Femur (tissue), 1 donor: ENCODE measurements around the gene RAB1B.

Source experiments
- DNase-seq: peaks from one replicate; pipeline ENCODE4 v3.0.0-alpha.2; 2017

RAB1B gene

GRCh38 chr11:66268244-66268951 is at the start of gene RAB1B:
TSS of gene RAB1B (plus strand) at chr11:66268639. CDS start at chr11:66268680, 41 bp downstream.
- DNase-seq, result peak; percentile 100

DNA sequence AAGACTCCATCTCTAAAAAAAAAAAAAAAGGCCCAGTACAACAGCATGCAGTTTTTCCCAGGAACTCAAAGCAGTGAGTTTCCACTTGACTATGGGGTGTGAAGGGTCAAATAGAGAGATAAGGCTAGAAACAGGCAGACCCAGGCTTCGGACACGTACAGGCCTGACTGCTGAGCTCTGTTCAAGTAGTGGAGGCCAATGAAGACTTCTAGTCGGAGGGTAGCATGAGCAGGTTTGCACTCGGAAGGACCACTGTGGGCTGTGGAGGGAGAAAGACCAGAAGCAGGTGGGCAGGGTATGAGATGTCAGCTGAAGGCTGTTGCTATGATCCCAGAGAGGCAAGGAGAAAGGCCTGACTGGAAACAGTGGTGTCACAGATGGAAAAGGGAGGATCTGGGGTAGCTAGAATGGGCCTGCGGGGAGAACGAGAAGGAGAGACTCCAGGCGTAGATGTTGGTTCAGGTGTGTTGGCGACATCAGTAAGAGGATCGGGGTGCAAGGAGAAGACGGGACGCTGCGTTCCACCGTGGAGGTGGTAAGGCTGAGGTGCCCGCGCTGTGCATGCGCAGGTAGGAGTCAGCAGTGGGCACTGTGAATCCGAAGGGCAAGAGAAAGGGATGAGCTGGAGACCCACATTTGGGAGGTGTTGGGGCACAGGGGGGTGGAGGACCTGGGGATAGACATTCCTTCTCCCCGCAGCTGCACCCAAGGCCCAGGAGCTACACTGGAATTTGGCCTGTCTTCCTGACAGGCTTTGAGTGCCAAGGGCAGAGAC is 49.4 kb upstream of the RAB1B start:
- no peak for DNase-seq

- no peak for DNase-seq
Measured at GRCh38 chr11:66219846-66220565, 48.4 kb upstream of the RAB1B start.

DNA sequence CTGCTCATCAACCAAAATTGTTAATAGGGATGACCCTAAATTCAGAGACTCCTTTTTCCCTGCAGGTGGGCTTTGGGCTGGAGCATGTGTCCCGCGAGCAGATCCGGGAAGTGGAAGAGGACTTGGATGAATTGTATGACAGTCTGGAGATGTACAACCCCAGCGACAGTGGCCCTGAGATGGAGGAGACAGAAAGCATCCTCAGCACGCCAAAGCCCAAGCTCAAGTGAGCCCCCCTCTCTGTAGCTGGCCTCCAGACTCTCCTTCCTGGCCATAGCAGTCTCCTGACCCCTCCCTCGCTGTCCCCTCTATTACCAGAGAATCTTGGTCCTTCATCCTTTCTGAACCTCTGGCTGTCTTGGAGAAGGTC is 47.9 kb upstream of the RAB1B start:
- no peak for DNase-seq

DNA sequence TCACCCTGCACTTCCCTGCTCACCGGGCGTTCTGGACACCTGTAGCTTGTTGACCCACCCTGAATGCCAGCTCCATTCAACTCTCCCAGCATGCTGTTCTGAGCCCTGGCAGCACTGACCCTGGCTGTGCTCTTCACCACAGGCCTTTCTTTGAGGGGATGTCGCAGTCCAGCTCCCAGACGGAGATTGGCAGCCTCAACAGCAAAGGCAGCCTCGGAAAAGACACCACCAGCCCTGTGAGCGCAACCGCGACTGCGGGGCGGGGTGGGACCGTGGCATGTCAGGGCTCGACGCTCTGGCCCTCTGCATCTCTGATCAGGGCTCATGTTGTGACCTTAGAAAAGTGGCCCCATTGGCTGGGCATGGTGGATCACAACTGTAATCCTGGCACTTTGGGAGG is 47.4 kb upstream of the RAB1B start:
- DNase-seq, result no peak

- no peak for DNase-seq
Measured at GRCh38 chr11:66221726-66222236, 46.7 kb upstream of the RAB1B start.

DNA sequence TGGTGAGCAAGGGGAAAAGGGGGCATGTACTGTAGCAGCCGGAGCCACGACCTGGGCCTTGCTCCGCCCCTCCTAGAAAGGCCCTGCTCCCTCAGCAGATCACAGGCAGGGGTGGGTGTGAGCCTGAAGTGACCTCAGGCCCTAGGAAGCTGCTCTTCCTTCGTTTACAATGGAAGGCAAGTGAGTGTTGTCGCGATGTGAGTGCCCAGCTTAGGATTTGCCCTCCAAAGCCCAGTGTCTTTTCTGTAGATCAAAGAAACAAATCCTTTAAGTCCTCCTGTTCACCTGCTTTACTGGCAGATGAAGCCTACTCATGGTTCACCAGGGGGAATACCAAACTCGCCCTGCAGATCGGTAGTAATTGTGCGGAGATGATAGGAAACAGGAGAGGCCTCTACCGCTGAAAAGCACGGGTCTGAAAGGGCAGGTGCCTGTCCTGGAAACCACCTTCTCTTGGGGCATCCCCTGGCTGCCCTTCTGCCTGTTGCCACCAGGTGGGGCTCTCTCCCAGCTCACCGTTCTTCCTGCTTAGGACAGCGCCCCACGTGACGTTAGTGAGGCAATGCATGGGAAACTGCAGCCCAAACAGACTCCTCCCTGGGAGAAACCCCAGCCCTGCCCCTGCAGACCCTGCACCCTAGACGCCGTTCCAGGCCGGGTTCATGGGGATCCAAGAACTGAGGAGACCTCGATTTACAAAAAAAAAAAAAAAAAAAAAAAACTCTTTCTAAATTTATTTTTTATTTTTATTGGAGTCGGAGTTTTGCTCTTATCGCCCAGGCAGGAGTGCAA is 45.9 kb upstream of the RAB1B start:
- peak; percentile 91 for DNase-seq

- peak; percentile 3 for DNase-seq
Measured at GRCh38 chr11:66224226-66224855, 44.1 kb upstream of the RAB1B start.

DNA sequence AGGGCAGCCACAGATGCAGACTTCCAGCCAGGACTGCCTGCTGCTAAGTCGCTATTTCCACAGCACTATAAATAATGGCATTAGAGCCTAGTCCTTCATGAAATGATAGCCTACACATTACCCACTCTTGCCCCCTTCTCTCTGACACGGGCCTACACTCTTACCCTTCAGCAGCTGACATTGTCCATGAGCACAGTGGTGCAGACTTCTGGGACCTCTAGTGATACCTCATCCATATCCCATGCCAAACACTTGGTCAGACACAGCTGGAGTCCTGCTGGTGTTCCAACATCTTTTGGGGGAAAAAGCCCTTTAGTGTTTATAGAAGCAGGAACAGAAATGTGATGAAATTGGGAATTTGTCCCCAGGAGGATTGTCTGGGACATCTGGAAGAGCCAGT is 43.4 kb upstream of the RAB1B start:
- DNase-seq, result peak; percentile 5

DNA sequence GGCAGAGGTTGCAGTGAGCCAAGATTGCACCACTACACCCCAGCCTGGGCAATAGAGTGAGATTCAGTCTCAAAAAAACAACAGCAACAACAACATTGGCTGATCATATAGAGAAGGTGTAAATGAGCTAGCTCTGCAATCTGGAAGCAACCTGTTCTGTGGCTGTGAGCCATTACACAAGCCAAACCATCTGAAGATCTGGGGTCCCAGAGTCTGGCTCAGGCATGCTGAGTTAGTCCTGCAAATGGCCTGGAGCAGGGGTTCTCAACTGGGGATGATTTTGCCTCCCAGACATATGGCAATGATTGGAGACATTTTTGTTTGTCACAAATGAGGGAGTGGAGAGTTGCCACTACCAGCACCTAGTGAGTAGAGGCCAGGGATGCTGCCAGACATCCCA is 42.3 kb upstream of the RAB1B start:
- no peak for DNase-seq

GRCh38 chr11:66227700-66228099 is 40.7 kb upstream of the RAB1B start:
- DNase-seq, result no peak

- DNase-seq, result no peak
Measured at GRCh38 chr11:66228521-66228920, 39.9 kb upstream of the RAB1B start.

- DNase-seq, result no peak
Measured at GRCh38 chr11:66230156-66230555, 38.3 kb upstream of the RAB1B start.

- no peak for DNase-seq
Measured at GRCh38 chr11:66230978-66231377, 37.5 kb upstream of the RAB1B start.

GRCh38 chr11:66231561-66231960 is 36.9 kb upstream of the RAB1B start:
- no peak for DNase-seq

- DNase-seq, result no peak
Measured at GRCh38 chr11:66232769-66233168, 35.7 kb upstream of the RAB1B start.

DNA sequence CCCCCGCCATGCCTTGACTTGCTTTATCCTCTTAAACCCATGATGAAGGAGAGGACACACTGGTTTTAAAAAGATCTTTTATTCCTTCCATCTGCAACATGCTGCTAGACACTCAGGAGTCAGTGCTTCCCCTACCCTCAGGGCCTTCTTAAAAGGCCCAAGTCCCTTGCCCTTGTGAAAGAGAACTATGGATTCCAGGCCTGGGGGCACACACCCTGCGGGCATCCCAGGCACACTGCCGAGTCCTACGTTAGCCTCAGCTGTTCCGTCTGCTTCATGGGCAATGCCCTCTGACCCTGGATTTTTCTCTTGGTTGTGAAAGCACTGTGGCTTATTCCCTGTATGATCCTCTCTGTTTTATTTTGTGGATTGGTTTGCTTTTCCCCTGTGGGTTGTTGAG is 35.1 kb upstream of the RAB1B start:
- no peak for DNase-seq

GRCh38 chr11:66235141-66235540 is 33.3 kb upstream of the RAB1B start:
- DNase-seq, result no peak

DNA sequence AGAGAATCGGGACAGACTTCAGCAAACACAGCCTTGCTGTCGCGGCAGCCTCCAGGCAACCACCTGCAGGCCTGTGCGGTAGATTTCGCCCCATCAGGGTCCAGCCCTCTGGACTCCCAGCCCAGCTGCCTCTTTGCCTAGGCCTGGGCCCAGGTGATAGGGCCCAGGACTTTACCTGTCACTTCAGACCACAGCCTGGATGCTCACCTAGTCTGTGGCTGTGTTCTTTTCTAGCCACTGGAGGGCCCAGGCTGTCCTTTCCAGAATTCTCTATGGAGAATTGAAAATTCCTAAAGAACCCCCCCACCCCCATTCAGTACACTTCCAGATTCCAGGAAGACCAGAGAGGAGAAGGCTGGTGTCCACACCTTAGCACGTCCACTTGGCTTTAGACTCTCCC is 30.6 kb upstream of the RAB1B start:
- no peak for DNase-seq

- DNase-seq, result no peak
Measured at GRCh38 chr11:66238786-66239413, 29.5 kb upstream of the RAB1B start.

DNA sequence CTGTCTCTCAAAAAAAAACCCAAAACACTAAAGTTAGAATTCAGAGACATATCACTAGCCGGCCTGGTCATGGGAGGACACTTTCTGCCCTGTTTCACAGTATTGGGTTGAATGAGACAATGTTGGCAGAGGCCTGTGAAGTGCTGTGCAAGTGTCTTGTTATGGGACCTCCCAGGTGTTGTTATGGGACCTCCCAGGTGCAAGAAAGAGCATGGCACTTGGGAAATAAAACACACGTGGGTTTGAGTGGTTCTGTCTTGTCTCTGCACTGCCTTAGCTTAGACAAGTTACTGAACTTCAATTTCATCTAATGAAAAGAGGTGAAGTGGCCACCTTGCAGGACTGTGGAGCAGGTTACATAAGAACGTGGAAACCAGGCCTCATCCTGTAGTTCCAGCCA is 28.9 kb upstream of the RAB1B start:
- DNase-seq, result no peak
